Progenitor cell of endocrine pancreas (in vitro differentiated cells): ENCODE data around the gene TMEM269. TPM values are rescaled to one million over a fixed set of nuclear protein-coding genes. Genes with fewer than 3 reads are reported as not detected.

Experiments
- DNase-seq: peaks from one replicate; pipeline ENCODE4 v3.0.0; 2021; ENCODE audit warnings: low spot score; ENCODE audit not compliant: unreplicated experiment
- H3K27ac Mint-ChIP-seq: 2 replicates; pipeline ENCODE4 v1.8.0; 2021; ENCODE audit warnings: mild to moderate bottlenecking, moderate library complexity, mixed read lengths
- H3K27me3 Mint-ChIP-seq: 2 replicates; pipeline ENCODE4 v1.8.0; 2021; ENCODE audit warnings: mixed read lengths
- H3K36me3 Mint-ChIP-seq: 2 replicates; pipeline ENCODE4 v1.8.0; 2022; ENCODE audit warnings: mixed read lengths; ENCODE audit not compliant: insufficient read depth
- H3K4me1 Mint-ChIP-seq: 2 replicates; pipeline ENCODE4 v1.8.0; 2021; ENCODE audit warnings: low read depth, mixed read lengths
- H3K4me3 Mint-ChIP-seq: 2 replicates; pipeline ENCODE4 v1.8.0; 2021; ENCODE audit warnings: low read depth, mild to moderate bottlenecking, moderate library complexity, mixed read lengths
- H3K9me3 Mint-ChIP-seq: 2 replicates; pipeline ENCODE4 v1.8.0; 2021; ENCODE audit warnings: low read depth, mixed read lengths
- total RNA-seq: library from RNA; stranded (reverse); gene quantifications from 2 replicates; pipeline ENCODE4 v1.2.1, GENCODE V29; 2021
- TF ChIP-seq, protein P1 (sequence below): fragments of 200-600 bp; sonication (generic); IDR thresholded peaks from one replicate; pipeline ENCODE4 v1.5.0; 2021; ENCODE audit warnings: antibody characterized with exemption, mild to moderate bottlenecking; ENCODE audit not compliant: unreplicated experiment

The TMEM269 gene
- total RNA-seq, 1 donor from 2014 or later, result 0.48 TPM

DNA sequence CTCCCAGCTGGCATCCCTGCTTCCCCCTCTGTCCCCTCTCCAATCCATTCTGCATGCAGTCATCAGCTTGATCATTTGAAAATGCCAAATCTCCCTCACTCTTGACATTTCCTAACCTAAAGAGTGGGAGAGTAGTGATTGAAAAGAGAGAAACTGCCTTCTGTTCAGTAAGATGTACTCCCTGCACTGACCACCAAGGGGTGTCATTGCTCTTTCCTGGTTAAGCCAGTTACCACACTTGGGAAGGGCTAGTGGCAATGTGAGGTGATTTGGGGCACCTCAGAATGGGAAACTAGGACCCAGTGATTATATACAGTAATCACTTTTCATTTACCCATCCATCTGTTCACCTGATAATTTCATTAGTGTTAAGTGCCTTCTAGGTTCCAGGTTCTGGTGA is 6.9 kb upstream of the TMEM269 start:
- TF ChIP-seq, protein P1, sequence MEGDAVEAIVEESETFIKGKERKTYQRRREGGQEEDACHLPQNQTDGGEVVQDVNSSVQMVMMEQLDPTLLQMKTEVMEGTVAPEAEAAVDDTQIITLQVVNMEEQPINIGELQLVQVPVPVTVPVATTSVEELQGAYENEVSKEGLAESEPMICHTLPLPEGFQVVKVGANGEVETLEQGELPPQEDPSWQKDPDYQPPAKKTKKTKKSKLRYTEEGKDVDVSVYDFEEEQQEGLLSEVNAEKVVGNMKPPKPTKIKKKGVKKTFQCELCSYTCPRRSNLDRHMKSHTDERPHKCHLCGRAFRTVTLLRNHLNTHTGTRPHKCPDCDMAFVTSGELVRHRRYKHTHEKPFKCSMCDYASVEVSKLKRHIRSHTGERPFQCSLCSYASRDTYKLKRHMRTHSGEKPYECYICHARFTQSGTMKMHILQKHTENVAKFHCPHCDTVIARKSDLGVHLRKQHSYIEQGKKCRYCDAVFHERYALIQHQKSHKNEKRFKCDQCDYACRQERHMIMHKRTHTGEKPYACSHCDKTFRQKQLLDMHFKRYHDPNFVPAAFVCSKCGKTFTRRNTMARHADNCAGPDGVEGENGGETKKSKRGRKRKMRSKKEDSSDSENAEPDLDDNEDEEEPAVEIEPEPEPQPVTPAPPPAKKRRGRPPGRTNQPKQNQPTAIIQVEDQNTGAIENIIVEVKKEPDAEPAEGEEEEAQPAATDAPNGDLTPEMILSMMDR, result peak; percentile 66
- Mint-ChIP-seq H3K36me3 (peaks cover 32% of the 10 kb centered on the region), H3K27me3 (no peaks in the 10 kb centered on the region), H3K4me1 (no peaks in the 10 kb centered on the region), H3K4me3 (no peak overlapping the region), H3K27ac (no peak overlapping the region), H3K9me3 (no peaks in the 10 kb centered on the region)
- no peak for DNase-seq

DNA sequence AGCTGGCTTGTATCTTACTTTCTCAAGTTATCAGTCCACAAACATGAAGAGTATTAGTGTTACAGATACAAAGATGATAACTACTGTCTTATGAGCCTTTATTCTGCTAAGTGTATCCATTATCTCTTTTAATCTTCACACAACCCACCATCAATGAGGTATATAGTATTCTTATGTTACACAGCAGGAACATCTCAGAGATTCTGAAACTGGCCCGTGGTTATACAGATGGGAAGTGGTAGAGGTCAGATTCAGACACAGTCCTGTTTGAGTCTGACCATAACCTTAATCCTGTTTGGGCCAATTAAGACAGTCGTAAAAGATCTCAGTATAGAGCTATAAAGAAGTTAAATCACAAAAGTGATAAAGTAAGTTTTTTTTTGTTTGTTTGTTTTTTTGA is 5.1 kb upstream of the TMEM269 start:
- Mint-ChIP-seq H3K9me3 (no peaks in the 10 kb centered on the region), H3K4me1 (no peaks in the 10 kb centered on the region), H3K36me3 (peaks cover 33% of the 10 kb centered on the region), H3K4me3 (no peak overlapping the region), H3K27me3 (no peaks in the 10 kb centered on the region), H3K27ac (peak overlapping the region; percentile 21)
- DNase-seq, result no peak
- TF ChIP-seq, protein P1, result no peak

DNA sequence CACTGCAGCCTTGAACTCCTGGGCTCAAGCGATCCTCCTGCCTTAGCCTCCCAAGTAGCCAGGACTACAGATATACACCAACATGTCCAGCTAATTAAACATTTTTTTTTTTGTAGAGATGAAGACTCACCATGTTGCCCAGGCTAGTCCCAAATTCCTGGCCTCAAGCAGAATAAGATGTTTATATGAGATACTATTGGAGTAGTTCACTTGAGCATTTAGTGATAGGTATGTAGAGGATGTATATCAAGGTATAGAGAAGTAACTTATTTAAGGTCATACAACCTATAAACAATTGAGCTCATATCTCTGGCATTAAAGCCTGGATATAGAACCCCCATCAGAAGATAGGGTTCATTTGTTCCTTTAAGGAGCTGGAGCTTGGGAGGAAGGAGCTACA is 4.6 kb upstream of the TMEM269 start:
- H3K9me3 Mint-ChIP-seq, result no peaks in the 10 kb centered on the region
- DNase-seq, result no peak
- H3K27ac Mint-ChIP-seq, result no peak overlapping the region
- H3K27me3 Mint-ChIP-seq, result no peaks in the 10 kb centered on the region
- H3K36me3 Mint-ChIP-seq, result peaks cover 33% of the 10 kb centered on the region
- H3K4me1 Mint-ChIP-seq, result no peaks in the 10 kb centered on the region
- no peak overlapping the region for H3K4me3 Mint-ChIP-seq
- TF ChIP-seq, protein P1, result no peak

DNA sequence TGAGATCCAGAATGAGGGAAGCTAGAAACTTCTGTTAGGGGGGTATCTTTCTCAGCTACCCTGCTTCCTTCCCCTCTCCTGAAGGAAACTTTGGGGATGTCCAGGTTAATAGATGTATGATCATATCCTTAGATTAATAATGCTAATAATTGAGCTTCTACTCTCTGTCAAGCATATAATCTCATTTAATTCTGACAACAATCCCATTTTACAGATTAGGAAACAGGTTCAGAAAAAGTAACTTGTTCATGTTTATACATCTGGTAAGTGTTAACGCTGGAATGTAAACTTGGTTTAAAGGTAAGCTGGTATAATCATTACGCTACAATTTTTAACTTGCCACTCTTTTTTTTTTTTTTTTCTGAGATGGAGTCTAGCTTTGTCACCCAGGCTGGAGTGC is 1.7 kb upstream of the TMEM269 start:
- DNase-seq, result no peak
- H3K4me3 Mint-ChIP-seq, result no peak overlapping the region
- H3K36me3 Mint-ChIP-seq, result peaks cover 21% of the 10 kb centered on the region
- H3K4me1 Mint-ChIP-seq, result peaks cover 5% of the 10 kb centered on the region
- no peaks in the 10 kb centered on the region for H3K9me3 Mint-ChIP-seq
- H3K27ac Mint-ChIP-seq, result no peak overlapping the region
- TF ChIP-seq, protein P1, result no peak
- H3K27me3 Mint-ChIP-seq, result no peaks in the 10 kb centered on the region

DNA sequence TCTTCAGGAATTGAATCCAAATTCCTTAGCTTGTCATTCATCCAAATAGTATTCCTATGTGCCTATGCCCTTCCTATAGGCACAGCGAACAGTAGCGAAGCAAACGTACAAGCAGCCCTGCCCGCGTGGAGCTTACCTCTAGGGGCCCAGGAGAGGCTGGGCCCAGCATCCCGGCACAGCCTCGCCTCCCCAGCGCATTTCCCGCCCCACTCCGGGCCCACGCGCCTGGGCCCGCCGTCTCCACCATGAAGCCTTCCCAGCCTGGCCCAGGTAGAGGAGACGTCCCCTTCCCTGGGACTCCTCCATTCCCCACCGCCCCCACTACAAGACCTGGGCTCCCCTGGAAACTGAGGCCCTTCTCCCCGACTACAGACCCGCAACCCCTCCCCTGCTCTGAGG is 245 bp upstream of the TMEM269 start:
- Mint-ChIP-seq H3K9me3 (no peaks in the 10 kb centered on the region), H3K36me3 (peaks cover 17% of the 10 kb centered on the region), H3K4me3 (no peak overlapping the region), H3K27me3 (no peaks in the 10 kb centered on the region), H3K27ac (no peak overlapping the region), H3K4me1 (peaks cover 5% of the 10 kb centered on the region)
- no peak for DNase-seq
- TF ChIP-seq, protein P1, result no peak

DNA sequence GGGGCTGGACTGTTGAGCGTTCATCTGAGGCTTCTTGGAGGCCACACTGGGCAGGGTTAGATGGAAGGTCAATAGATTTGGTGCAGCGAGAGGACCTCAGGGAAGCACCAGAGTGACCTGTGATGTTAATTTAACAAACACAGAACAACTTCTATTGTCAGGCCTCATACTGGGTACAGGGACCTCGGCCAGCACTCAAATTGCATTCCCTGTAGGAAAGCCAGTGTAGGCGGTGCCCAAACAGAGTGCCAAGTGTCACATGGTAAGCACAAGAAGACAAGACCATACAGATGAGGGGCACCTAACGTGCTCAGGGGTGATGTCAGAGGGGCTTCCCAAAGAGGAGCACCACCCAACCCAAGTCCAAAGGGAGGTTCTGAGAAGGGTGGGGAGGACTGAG is 1.3 kb downstream of the TMEM269 start:
- TF ChIP-seq, protein P1, result no peak
- H3K36me3 Mint-ChIP-seq, result peaks cover 8% of the 10 kb centered on the region
- H3K9me3 Mint-ChIP-seq, result no peaks in the 10 kb centered on the region
- H3K27ac Mint-ChIP-seq, result no peak overlapping the region
- no peak overlapping the region for H3K4me3 Mint-ChIP-seq
- H3K27me3 Mint-ChIP-seq, result no peaks in the 10 kb centered on the region
- H3K4me1 Mint-ChIP-seq, result peaks cover 5% of the 10 kb centered on the region
- DNase-seq, result no peak
